CD4-positive, alpha-beta T cell (primary cell): ENCODE measurements around the gene QKI. TPM values are rescaled to one million over a fixed set of nuclear protein-coding genes. Genes with fewer than 3 reads are reported as not detected.
"Not testable (repeated sequence)": the region's sequence is repeated elsewhere in the genome, so short reads cannot be mapped to it uniquely, and the experiment has no call there.

Source experiments
- ATAC-seq: fragments of 200-7000 bp; cut with Tn5 transposase; one replicate; pipeline ENCODE4 v1.10.0; 2022; ENCODE audit warnings: mild to moderate bottlenecking; ENCODE audit not compliant: poor library complexity
- CTCF ChIA-PET: fragments of 350-600 bp; sonication (Branson Sonifier 250); formaldehyde crosslinking; loops from one replicate; lab custom pipeline; 2021; ENCODE audit warnings: antibody characterized with exemption, inconsistent platforms; lab: Charles Lee
- POLR2A ChIA-PET: fragments of 350-600 bp; sonication (Branson Sonifier 250); formaldehyde crosslinking; loops from one replicate; lab custom pipeline; 2021; ENCODE audit warnings: antibody characterized with exemption, inconsistent platforms; lab: Charles Lee
- DNase-seq, 14 experiments: peaks; one replicate each; pipeline ENCODE4 v3.0.0-alpha.2; 2013 to 2020; ENCODE audit warnings: mixed read lengths in 2 of 14
- H3K27ac ChIP-seq, 2 donors: one replicate each; pipeline versions ENCODE4 v1.5.1 to v1.7.0; 2013; ENCODE audit warnings: low read length in 2 of 2, low read depth in 1 of 2, mild to moderate bottlenecking in 1 of 2
- H3K27me3 ChIP-seq, 2 experiments: 1 replicate in 1 of 2; 2 replicates in 1 of 2; pipeline versions ENCODE4 v1.6.1 to v1.7.0; 2013; ENCODE audit warnings: low read length in 2 of 2, control low read depth in 1 of 2, mild to moderate bottlenecking in 1 of 2, moderate library complexity in 1 of 2; ENCODE audit not compliant: insufficient read depth in 2 of 2, control insufficient read depth in 1 of 2
- H3K36me3 ChIP-seq: one replicate; pipeline ENCODE4 v1.6.1; 2013; ENCODE audit warnings: low read length, control low read depth; ENCODE audit not compliant: insufficient read depth
- H3K4me1 ChIP-seq: one replicate; pipeline ENCODE4 v1.6.1; 2013; ENCODE audit warnings: low read length, control low read depth; ENCODE audit not compliant: insufficient read depth
- H3K4me3 ChIP-seq: one replicate; pipeline ENCODE4 v1.5.1; 2013; ENCODE audit warnings: mild to moderate bottlenecking, low read length, moderate library complexity
- H3K9me3 ChIP-seq, 2 experiments: 1 replicate in 1 of 2; 2 replicates in 1 of 2; pipeline versions ENCODE4 v1.6.1 to v1.7.0; 2013; ENCODE audit warnings: low read length in 2 of 2, mild to moderate bottlenecking in 2 of 2, control low read depth in 1 of 2, moderate library complexity in 1 of 2; ENCODE audit not compliant: control insufficient read depth in 1 of 2, insufficient read depth in 1 of 2
- H3K27ac Mint-ChIP-seq: one replicate; pipeline ENCODE4 v1.8.0; 2020; ENCODE audit warnings: mixed read lengths
- H3K27me3 Mint-ChIP-seq: one replicate; pipeline ENCODE4 v1.8.0; 2021; ENCODE audit warnings: mixed read lengths
- H3K36me3 Mint-ChIP-seq: one replicate; pipeline ENCODE4 v1.8.0; 2021; ENCODE audit warnings: low read depth, mixed read lengths
- H3K4me1 Mint-ChIP-seq: one replicate; pipeline ENCODE4 v1.8.0; 2021; ENCODE audit warnings: low read depth, mixed read lengths
- H3K4me3 Mint-ChIP-seq: one replicate; pipeline ENCODE4 v1.8.0; 2020; ENCODE audit warnings: mild to moderate bottlenecking, mixed read lengths
- H3K9me3 Mint-ChIP-seq: one replicate; pipeline ENCODE4 v1.8.0; 2020; ENCODE audit warnings: mixed read lengths
- intact Hi-C, 2 experiments: fragments of 100-400 bp; cut with DNase I in 1 of 2; cut with micrococcal nuclease in 1 of 2; formaldehyde crosslinking; loops; one replicate each; pipeline versions ENCODE4 v1.15.1 to v1.9.0; 2023 to 2025; cut with DNase I, micrococcal nuclease
- total RNA-seq, 174 experiments: library from RNA in 2 of 174; stranded (reverse) in 2 of 174; gene quantifications; one replicate each; pipeline ENCODE4 v1.2.3 and lab custom pipeline; 2021 to 2026
- TF ChIP-seq, protein P1 (sequence below): fragments of 200-600 bp; IDR thresholded peaks from one replicate; pipeline ENCODE4 v1.8.0; 2022; ENCODE audit warnings: antibody characterized with exemption, mild to moderate bottlenecking

The QKI gene
- total RNA-seq, 2 experiments from 2014 or later = 60.7 to 67.3 TPM

DNA sequence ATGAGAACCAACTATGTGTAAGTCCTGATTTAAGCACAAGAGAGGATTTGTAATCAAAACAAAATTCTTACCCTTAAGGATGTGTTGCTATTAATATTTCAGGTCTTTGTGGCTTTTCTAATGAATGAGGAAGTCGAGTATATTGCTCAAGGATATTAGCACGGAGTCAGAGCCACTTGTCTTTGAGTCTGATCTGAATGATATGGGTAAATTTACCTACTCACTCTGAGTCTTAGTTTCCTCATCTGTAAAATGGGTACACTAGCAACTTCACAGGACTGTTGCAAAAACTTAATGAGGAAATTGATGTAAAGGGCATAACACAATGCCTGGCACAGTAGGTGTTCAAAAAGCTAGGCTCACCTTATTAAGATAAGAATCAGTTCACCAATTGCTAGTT lies 30.0 kb upstream of the QKI start:
- peaks cover 4 to 6% of the 10 kb centered on the region in 2 experiments for H3K9me3 ChIP-seq
- H3K4me3 ChIP-seq = no peak overlapping the region
- intact Hi-C loops = no loop called here
- peaks cover 15% of the 10 kb centered on the region for H3K27me3 Mint-ChIP-seq
- H3K36me3 Mint-ChIP-seq = no peaks in the 10 kb centered on the region
- no peaks in the 10 kb centered on the region for H3K9me3 Mint-ChIP-seq
- no peaks in the 10 kb centered on the region for H3K4me1 ChIP-seq
- DNase-seq = no peak
- no peak overlapping the region for H3K27ac ChIP-seq
- H3K4me1 Mint-ChIP-seq = no peaks in the 10 kb centered on the region
- ATAC-seq = no peak
- no peaks in the 10 kb centered on the region for H3K36me3 ChIP-seq
- TF ChIP-seq, protein P1, sequence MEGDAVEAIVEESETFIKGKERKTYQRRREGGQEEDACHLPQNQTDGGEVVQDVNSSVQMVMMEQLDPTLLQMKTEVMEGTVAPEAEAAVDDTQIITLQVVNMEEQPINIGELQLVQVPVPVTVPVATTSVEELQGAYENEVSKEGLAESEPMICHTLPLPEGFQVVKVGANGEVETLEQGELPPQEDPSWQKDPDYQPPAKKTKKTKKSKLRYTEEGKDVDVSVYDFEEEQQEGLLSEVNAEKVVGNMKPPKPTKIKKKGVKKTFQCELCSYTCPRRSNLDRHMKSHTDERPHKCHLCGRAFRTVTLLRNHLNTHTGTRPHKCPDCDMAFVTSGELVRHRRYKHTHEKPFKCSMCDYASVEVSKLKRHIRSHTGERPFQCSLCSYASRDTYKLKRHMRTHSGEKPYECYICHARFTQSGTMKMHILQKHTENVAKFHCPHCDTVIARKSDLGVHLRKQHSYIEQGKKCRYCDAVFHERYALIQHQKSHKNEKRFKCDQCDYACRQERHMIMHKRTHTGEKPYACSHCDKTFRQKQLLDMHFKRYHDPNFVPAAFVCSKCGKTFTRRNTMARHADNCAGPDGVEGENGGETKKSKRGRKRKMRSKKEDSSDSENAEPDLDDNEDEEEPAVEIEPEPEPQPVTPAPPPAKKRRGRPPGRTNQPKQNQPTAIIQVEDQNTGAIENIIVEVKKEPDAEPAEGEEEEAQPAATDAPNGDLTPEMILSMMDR = no peak
- CTCF ChIA-PET = no interaction called here
- no peaks in the 10 kb centered on the region for H3K27me3 ChIP-seq
- no peak overlapping the region for H3K4me3 Mint-ChIP-seq
- POLR2A ChIA-PET = no interaction called here
- no peak overlapping the region for H3K27ac Mint-ChIP-seq

DNA sequence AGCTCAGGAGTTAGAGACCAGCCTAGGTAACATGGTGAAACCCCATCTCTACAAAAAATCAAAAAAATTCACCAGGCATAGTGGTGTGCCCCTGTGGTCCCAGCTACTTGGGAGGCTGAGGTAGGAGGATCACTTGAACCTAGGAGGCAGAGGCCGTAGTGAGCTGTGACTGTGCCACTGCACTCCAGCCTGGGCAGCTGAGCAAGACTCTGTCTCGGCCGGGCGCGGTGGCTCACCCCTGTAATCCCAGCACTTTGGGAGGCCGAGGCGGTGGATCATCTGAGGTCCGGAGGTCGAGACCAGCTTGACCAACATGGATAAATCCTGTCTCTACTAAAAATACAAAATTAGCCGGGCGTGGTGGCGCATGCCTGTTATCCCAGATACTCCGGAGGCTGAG lies 29.0 kb upstream of the QKI start:
- H3K4me3 ChIP-seq, H3K36me3 ChIP-seq, H3K9me3 ChIP-seq, DNase-seq, H3K36me3 Mint-ChIP-seq, intact Hi-C loops, H3K27me3 ChIP-seq, H3K4me3 Mint-ChIP-seq, H3K4me1 Mint-ChIP-seq, POLR2A ChIA-PET, CTCF ChIA-PET, H3K4me1 ChIP-seq, ATAC-seq, H3K27ac ChIP-seq, H3K9me3 Mint-ChIP-seq, H3K27ac Mint-ChIP-seq: not testable (repeated sequence)
- H3K27me3 Mint-ChIP-seq = peaks cover 15% of the 10 kb centered on the region

DNA sequence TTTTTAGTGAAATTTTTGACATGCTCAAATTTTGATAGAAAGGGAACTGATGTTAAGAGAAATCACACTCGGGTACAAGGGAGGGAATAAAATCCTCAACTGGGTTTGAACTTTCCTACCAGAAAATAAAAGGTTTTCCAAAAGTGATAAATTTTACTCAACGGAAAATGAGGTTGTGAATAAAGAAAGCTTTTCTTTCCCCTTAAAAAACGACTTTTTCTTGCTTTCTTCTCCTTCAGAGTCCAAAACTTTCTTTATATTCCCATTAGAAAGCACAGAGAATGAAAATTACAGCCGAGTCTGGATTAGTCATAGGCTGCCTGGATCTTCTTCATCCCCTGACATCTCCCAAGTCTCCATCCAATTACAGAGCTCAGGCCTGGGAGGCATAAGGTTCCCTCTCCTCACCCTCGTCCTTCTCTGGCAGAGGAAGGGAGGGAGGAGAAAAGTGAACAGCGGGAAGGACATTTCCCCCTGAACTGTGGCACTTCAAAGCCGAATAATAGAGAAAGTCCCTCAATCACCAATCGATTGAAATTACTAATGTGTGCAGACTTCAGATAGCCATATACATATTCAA lies 28.1 kb upstream of the QKI start:
- no peaks in the 10 kb centered on the region for H3K27me3 ChIP-seq
- peaks cover 4 to 6% of the 10 kb centered on the region in 2 experiments for H3K9me3 ChIP-seq
- intact Hi-C loops = no loop called here
- no peak overlapping the region for H3K4me3 ChIP-seq
- ATAC-seq = no peak
- Mint-ChIP-seq H3K27me3 (peaks cover 15% of the 10 kb centered on the region), H3K36me3 (no peaks in the 10 kb centered on the region), H3K9me3 (no peaks in the 10 kb centered on the region), H3K27ac (no peak overlapping the region), H3K4me3 (no peak overlapping the region), H3K4me1 (no peaks in the 10 kb centered on the region)
- H3K36me3 ChIP-seq = no peaks in the 10 kb centered on the region
- ChIA-PET POLR2A (no interaction called here), CTCF (no interaction called here)
- no peak overlapping the region for H3K27ac ChIP-seq
- no peak for DNase-seq
- no peaks in the 10 kb centered on the region for H3K4me1 ChIP-seq
- TF ChIP-seq, protein P1 = no peak

DNA sequence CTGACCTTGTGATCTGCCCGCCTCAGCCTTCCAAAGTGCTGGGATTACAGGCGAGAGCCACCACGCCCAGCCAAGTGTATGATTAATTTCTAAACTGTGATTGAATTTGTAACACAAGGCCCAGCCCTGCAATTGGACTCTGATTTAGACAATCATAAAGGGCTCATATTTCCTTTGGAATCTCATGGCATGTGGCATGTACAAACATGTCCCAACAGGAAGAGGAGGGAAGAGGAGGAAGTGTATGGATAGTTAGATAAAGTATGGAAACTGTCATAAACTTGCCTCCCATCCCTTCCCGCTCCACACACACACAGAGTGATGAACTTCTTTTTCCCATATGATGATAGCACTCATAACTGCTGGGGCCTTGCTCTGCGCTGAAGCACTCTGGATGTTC lies 27.2 kb upstream of the QKI start:
- H3K27me3 ChIP-seq = no peaks in the 10 kb centered on the region

More for the DNA sequence above, 27.2 kb upstream of the QKI start:
- H3K4me3 Mint-ChIP-seq = no peak overlapping the region
- H3K9me3 Mint-ChIP-seq = no peaks in the 10 kb centered on the region
- peaks cover 4 to 6% of the 10 kb centered on the region in 2 experiments for H3K9me3 ChIP-seq
- H3K27ac Mint-ChIP-seq = no peak overlapping the region
- H3K36me3 ChIP-seq = no peaks in the 10 kb centered on the region
- TF ChIP-seq, protein P1 = no peak
- H3K4me1 ChIP-seq = no peaks in the 10 kb centered on the region
- ChIA-PET CTCF (no interaction called here), POLR2A (no interaction called here)
- H3K4me1 Mint-ChIP-seq = no peaks in the 10 kb centered on the region
- H3K27ac ChIP-seq = no peak overlapping the region
- no peaks in the 10 kb centered on the region for H3K36me3 Mint-ChIP-seq
- ATAC-seq (no peak), DNase-seq (no peak)
- peaks cover 15% of the 10 kb centered on the region for H3K27me3 Mint-ChIP-seq
- intact Hi-C loops = no loop called here
- no peak overlapping the region for H3K4me3 ChIP-seq
